Erythroblast (primary cell): ENCODE data around the gene MOCS3.
A peak's percentile ranks its signal among the peaks of the same experiment; 100 is the strongest.

Experiments used
- DNase-seq, 2 experiments: peaks; one replicate each; lab custom pipeline; 2025; lab: John Stamatoyannopoulos, UW
- GATA1 ChIP-seq: IDR thresholded peaks from 2 replicates; pipeline ENCODE4 v1.6.1; 2011; ENCODE audit warnings: low read depth, mild to moderate bottlenecking, control low read depth, low read length, moderate library complexity
- POLR2A ChIP-seq: IDR thresholded peaks from 2 replicates; pipeline ENCODE4 v1.6.1; 2011; ENCODE audit warnings: mild to moderate bottlenecking, low read length

MOCS3 gene

DNA sequence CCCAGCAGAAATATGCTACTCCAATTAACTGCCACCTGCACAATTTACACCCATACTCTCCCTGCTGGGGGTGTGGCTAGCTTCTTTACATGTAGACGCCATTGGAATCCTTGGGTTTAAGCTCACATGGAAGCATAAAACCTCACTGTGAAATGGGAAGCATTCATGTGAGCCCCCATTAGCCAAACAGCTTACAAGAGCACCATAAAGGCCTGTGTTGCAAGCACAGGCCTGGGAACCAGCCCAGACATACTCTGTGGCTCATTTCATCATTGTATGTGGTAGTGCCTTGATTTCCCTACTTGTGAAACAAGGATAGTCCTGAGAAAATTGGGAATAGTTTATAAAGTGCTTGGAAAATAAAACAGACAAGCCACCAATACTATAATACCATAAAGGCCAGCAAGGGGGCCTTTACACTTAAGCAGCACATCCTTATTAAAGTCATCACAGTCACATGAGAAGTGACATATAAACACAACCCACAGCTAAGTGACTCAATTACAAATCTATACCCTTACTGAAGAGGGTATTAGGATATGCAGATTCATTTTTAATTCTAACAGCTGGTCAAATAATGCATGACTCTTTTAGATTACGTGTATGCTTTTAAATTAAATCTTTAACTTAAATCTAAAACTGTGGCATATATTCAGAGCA lies 34.2 kb upstream of the MOCS3 start:
- no peak for DNase-seq
- TF ChIP-seq GATA1 (no peak), POLR2A (no peak)

DNA sequence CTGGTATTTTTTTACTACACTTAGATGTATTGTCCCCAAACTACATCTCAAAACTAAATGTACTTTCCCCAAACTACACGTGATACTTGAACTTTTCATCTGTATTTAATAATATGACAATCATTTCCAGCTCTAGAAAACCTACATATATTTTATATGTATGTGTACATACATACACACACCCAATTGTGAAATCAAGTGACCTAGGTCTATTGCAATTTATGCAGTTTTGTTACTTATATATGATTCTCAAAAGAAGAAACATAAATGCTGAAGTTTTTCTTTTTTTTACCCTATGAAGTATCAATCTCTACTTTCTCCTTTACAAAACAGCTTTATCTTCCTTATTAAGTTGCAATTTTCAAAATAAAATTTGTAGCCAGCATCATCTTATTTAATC lies 32.1 kb upstream of the MOCS3 start:
- DNase-seq, result no peak
- TF ChIP-seq GATA1, result no peak
- no peak for TF ChIP-seq POLR2A

DNA sequence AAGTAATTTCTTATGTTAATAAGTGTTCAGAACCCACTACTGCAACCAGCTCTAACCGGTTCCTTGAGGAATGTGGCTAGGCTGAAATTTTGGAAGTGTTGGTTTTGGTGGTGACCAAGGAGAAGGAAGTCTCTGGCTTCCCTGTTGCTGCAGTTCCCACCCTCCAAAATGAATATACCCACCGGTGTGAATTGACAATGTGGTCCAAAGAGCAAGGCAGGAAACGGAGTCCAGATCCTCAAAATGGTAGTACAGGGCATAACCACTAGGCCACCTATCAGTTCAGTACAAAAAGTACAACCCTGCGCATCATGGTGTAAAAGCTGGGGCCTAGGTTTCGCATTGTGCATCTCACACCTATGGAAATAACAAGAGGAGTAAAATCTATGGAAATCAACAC lies 30.1 kb upstream of the MOCS3 start:
- TF ChIP-seq POLR2A, result no peak
- TF ChIP-seq GATA1, result no peak

DNA sequence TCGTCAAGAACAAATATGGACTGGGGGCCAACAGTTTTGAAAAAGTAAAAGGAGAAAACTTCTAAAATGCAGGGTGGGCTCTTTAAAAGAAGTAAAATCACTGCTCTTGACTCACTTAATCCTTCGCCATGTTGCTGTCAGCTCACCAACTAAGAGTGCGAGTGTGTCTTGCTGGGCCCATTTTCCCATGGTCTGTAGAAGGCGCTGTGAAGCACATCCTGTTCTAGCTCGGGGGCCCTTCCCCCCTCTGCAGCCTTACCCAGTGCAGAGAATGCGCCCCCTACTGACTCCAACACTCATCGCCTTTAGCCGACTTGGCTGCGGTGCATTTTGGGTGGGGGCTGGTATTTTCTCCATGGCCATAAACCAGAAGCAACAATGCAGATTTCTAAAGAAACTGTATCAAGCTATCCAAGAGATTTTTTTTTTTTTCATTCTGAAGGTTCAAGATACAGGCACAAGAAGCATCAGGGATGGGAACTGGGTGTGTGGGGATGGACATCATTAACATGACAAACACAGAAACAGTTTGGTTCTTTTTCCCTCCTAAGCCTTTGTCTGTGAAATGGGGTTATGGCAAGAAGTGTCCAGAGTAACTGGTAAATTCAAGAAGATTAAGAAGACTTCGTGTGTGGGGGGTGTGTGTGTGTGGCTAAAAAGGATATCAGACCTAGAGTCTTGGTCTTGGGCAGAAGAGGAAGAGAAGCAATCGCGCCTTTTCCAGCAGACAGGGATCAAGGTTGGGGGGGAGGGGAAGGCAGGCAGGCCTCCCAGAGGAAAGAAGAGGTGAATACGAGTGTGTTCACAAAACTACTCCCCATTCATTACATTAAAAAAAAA lies 29.1 kb upstream of the MOCS3 start:
- DNase-seq, result peak; percentile 98
- TF ChIP-seq POLR2A (no peak), GATA1 (no peak)

More for the DNA sequence above, 30.1 kb upstream of the MOCS3 start:
- DNase-seq, result peak in 1 of 2 experiments; percentile 14

DNA sequence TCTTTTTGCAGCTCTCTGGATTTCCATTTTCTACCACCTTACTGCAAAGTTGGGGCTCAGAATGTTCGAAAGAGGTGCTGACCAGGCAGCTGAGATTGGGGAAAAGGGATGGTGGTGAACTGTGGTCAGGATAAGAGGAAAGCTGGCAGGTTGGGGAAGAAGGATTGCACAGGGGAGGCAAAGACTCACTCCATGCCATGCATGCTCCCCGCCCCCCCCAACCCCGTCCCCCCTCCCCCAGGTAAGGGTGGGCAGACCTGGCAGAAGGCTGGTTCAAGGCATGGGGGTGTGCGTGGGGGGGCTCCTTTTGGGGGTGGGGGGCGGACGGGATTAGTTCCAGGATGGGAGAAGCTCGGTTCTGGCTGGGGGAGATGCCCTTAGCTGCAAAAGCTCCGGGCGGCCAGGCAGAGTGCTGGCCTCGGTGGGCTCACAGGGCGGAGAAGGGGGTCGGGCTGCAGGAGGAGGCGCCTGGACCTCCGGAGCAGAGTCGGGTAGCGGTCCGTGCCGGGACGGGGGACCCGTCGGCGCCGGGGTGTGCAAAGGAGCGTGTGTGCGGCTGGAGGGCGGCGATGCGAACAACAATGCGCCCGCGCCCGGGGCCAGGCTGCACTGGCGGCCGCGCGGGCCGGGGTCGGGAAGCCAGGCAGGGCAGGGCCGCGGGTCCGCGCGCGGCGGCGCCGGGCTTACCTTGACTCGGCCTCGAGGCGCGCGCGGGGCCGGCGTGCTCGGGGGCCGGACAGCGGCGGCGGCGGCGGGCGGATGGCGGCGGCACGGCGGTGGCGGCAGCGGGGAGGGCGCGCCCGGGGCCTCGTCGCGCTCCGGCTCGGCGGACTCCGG lies 28.3 kb upstream of the MOCS3 start:
- peak; percentile 56 to 69 for DNase-seq
- TF ChIP-seq GATA1, result no peak

DNA sequence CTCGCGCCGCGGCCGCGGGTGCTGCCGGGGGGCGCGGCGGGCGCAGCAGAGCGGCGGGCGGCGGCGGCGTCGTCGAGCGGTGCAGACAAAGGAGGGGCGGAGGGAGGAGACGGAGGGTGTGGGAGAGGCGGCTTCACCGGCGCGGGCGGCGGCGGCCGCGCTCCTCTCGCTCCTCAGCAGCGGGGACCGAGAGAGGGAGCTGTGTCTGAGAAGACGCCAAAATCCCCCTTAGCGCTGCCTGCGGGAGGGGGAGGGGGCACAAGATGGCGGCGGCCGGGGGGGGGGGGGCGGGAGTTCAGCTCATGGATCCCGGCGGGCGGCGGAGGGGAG lies 27.7 kb upstream of the MOCS3 start:
- peak in 1 of 2 experiments; percentile 93 for DNase-seq
- no peak for TF ChIP-seq POLR2A
- TF ChIP-seq GATA1, result no peak

DNA sequence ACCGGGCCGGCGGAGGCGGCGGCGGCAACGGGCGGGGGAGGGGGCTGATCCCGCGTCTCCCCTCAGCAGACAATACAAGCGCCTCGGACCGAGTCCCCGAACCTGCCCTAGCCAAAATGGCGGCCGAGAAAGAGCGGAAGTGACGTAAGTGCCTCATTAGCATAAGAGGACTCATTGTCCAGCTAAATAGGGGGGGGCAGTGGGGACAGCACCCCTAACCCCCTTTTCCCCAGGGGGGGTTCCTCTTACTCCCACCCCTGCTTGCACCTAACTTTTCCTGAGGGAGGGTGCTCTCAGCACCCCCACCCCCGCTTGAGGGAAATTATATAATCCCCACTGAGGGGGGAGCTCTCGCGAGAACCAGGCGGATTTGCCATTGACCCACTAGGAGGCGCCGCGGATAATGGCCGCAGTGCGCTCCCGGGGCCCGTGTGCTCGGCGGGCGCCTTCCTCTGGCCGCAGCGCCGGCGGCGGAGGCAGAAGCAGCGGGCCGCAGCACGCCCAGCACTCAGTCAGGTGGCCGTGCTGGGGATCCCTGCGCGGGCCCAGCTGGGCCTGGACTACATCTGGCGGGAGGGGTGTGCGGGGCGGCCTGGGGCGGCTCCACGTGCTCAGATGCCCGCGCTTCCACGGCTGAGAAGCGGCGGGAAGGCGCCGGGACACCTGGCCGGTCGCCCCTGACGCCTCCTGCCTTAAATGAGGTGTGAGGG lies 27.2 kb upstream of the MOCS3 start, which contains the start of gene ADNP:
Gene ADNP (minus strand): TSS at position 132 of the 710 bp plus-strand sequence. CDS start 27,441 bp downstream, outside the sequence.
- TF ChIP-seq GATA1, result no peak
- peak; percentile 83 for TF ChIP-seq POLR2A
- peak; percentile 98 for DNase-seq

DNA sequence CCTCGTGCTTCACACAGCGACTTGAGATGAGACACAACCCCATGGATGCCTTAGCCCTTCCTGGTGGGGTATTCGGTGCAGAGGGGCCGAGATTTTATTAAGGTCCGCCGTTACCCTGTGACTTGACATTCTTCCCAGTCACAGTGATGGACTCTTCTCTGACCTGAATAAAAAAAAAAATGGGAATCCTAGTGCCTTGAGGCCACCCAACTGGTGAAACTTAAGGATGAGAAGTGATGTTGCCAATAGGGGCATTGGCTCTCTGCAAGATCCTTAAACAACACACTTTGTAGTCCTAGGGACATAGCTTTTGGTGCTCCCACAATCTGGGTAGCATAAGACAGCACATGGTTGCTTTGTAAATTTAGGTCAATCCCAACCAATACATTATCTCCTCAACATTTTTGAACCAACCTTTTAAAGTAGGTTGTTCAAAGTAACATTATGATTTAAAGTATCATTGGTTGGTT lies 26.6 kb upstream of the MOCS3 start:
- DNase-seq, result peak in 1 of 2 experiments; percentile 53
- TF ChIP-seq GATA1 (no peak), POLR2A (no peak)

DNA sequence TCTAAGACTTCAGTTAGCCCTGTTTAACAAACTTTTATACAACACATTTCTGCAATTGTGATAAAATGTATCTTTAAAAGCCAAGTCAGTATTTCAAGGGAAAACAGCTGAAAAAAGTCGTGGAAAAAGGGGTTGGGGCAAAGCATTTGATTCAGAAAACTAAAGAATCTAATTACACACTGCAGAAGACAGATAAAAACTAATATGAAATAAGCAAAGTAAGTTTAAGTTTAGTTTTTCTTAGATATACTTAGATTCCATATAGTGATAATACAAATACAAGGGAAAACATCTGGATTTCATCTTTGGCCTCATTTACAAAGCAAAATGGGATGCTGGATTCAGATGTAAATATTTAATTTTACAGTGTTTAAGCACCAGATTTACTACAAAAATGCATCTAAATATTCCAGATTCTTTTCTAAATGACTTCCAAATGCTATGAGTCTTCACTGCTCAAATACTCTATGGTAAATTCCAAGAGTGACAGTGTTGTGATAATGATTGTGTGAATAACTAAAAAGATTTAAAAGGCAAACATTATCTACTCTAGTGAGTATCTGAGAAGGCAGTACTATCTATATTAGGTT lies 25.8 kb upstream of the MOCS3 start:
- TF ChIP-seq GATA1, result no peak
- no peak for TF ChIP-seq POLR2A
- DNase-seq, result no peak

DNA sequence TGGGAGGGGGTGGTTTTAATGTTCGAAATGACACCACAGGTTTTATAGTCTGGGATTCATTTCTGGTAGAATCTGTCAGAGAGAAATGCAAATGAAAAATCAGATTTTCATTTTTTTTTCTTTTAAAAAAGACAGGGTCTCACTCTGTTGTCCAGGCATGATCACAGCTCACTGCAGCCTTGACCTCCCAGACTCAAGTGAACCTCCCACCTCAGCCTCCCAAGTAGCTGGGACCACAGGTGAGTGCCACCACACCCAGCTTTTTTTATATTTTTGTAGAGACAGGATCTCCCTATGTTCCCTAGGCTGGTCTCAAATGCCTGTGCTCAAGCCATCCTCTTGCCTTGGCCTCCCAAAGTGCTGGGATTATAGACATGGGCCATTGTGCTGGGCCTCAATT lies 25.0 kb upstream of the MOCS3 start:
- no peak for DNase-seq
- TF ChIP-seq POLR2A (no peak), GATA1 (no peak)

DNA sequence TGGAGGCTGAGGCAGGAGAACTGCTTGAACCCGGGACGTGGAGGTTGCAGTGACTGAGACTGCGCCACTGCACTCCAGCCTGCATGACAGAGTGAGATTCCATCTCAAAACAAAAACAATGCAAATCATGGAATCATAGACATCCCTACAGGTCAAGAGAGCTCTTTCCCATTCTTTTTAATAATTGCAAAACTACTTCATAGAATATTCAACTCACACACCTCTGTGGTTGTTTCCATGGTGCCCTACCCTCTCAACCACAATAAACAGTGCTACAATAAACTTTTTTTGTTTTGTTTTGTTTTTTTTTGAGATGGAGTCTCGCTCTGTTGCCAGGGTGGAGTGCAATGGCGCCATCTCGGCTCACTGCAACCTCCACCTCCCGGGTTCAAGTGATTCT lies 15.5 kb upstream of the MOCS3 start:
- DNase-seq, result no peak
- TF ChIP-seq POLR2A (no peak), GATA1 (no peak)

DNA sequence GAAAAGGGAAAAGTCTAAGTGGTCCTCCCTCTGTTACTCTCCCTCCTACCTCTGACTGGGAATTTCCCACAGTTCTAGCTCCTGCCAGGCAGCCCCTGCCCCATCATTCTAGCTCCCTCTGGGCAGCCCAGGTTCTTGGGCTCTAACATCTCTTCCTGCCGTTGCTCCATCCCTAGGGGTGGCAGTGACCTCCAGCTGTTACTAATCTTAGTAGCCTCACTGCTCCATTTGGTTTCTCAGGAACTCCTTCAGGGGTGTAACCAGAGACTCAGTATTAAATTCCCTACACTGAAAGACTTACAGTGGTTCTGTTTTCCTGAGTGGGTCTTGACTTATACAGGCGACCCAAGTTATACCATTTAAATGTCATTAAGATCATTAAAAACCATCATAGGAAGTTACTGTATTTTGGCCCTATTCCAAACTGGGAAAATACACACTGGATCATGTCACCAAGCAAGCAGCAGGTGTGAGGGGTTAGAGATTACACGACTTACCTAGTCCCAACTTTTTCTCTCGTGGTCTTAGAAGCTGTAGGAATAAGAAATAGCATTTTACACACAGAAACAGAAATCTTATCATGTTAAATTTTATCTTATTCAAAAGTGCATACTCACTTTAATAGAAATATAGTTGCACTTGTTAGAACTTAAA lies 10.4 kb upstream of the MOCS3 start:
- no peak for DNase-seq
- TF ChIP-seq POLR2A (no peak), GATA1 (no peak)

DNA sequence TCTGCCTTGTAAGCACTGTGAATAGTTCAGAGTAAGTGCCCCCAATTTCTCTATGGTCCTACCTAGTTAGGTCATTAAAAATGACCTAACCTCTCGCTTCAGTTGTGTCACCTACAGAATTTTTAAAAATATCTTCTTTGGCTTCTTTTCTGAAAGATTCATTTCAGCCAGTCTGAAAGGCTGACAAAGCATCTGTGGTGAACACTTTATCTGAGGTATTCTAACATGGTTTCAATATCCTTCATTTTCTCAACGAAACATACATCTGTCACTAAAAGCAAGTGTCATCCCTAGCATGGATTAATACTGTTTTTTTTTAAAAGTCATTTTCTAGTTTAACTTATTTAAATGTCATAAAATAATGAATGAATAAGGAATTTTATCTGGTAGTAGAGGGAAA lies 5.4 kb upstream of the MOCS3 start:
- no peak for TF ChIP-seq GATA1
- no peak for TF ChIP-seq POLR2A
- DNase-seq, result no peak
